Activated CD4-positive, alpha-beta T cell treated with anti-CD3 and anti-CD28 coated beads, Interleukin-2, amount 50 U/mL, for 48 hours (primary cell): ENCODE results near the gene TMEM200B.
"Not testable (repeated sequence)": the region's sequence is repeated elsewhere in the genome, so short reads cannot be mapped to it uniquely, and the experiment has no call there.

Experiments used
- DNase-seq, 2 experiments: peaks; one replicate each; pipeline ENCODE4 v3.0.0-alpha.2; 2020

The TMEM200B gene

DNA sequence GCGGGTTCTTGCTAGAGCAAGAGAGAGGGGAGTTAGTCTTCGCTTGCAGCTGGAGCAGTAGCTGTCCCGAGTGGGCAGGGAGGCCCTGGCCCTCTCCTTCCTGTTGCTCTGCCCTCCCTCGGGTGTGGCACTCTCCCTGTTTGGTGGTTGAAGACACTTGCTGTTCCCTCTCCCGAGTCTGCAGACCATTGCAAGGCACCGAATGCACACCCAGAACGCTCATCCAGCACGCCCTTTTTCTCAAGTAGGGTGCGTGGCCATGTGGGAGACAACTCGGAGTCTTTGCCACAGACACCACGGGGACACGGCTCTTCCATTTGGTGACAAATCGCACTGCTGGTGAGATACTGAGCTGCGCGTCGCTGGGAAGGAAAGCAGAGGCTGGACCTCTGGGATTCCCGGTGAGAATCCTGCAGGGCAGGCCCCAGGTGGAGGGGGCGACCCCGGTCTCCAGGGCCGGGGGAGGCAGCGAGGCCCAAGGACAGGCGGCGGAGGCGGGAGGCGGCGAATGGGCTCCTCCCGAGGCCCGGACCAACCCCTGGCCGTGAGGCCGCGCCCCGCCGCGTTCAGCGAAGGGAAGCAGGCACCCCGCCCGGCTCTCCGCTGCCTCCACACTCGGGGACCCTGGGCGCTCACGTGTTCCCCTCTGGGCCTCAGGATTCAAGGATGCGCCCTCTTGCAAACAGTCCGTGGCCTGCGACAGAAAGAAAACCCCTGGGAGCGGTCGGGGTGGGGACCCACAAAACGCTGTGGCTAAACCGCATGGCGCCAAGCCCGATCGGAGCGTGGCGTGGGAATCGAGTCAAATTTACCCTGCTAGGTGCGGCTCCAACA lies 10.4 kb upstream of the TMEM200B start:
- DNase-seq = no peak

DNA sequence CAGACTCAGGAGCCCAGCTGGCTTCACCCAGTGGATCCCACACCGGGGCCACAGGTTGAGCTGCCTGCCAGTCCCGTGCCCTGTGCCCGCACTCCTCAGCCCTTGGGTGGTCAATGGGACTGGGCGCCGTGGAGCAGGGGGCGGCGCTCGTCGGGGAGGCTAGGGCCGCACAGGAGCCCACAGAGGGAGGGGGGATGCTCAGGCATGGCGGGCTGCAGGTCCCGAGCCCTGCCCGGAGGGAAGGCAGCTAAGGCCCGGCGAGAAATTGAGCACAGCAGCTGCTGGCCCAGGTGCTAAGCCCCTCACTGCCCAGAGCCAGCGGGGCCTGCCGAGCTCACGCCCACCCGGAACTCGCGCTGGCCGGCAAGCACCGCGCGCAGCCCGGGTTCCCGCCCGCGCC lies 7.4 kb upstream of the TMEM200B start:
- DNase-seq = not testable (repeated sequence)

DNA sequence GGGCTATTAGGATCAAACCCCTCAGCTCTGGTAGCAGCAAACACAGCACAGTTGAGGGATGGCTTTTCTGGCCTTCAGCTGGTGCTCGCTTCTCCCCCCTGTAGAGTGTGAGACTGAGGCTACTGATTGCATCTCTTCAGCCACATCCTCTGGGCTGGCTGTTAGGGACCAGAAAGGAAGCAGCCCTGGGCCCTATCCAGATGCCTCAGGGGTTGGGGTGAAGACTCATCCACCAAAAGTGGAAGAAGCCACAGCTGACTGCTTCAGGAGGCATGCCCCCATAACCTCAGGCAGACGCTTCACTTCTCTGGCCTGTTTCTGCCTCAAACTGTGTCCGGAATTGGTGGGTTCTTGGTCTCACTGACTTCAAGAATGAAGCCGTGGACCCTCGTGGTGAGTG lies 6.2 kb upstream of the TMEM200B start:
- DNase-seq = no peak

DNA sequence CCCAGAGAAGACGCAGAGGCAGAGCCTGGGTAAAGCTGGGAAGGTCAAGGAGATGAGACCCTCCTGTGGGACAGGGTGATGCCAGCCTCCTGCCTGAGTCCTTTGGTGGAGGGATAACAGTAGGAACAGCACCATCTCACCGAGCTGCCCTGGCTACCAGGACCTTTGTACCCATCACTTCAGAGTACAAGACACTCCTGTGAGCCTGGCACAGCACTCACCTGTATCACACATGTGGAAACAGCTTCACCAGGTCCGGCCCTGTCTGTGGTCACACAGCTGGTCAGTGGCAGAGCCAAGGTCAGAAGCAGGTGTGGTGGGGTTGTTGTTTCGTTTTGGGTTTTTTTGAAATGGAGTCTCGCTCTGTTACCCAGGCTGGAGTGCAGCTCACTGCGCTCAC lies 5.0 kb upstream of the TMEM200B start:
- DNase-seq = no peak

DNA sequence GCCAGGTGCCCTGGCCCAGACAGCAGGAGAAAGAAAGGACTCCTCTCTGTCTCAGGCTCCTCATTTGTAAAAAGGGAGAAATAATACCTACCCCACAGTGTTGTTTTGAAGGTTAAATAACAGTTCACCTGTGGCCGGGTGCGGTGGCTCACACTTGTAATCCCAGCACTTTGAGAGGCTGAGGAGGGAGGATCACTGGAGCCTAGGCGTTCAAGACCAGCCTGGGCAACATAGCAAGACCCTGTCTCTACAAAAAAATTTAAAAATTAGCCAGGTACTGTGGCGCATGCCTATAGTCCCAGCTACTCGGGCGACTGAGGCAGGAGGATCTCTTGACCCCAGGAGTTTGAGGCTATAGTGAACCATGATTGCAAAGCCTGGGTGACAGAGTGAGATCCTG lies 2.5 kb upstream of the TMEM200B start:
- DNase-seq = no peak

DNA sequence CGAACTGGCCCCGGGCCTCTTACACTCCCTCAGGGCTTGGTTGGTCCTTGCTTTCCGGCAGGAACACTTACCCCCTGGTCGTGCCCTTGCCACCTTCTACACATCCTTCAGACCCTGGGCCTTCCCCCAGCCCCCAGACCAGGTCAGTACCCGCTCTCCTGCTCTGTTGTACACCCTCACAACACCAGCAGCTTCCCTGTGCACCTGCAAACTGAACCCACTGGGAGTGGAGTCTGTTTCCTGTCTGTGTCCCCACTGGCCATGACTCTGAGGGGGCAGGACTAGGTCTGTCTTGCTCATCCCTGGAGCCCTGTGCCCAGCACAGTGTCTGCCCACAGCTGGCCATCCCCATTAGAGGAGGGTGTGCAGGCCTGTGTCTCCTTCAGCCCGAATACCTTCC lies 2.1 kb upstream of the TMEM200B start:
- DNase-seq = no peak

DNA sequence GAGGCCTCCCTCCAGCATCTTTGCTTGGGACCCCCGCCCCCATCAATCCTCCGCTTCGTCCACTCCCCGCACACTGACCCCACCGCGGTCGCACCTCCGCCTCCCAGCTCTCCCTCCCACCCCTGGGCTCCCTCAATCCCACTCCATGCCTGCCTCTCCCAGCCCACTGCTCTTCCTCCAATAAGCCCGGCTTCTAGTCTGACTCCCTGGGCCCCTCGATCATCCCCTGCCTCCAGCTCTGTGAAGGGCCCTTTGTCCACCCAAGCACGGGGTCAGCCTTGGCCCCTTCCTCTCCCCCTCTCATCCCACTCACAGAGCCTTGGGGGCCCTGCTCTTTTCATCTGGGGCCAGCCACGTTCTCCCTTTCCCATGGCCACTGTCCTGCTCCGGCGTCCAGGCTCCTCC lies 1.5 kb upstream of the TMEM200B start:
- no peak for DNase-seq

DNA sequence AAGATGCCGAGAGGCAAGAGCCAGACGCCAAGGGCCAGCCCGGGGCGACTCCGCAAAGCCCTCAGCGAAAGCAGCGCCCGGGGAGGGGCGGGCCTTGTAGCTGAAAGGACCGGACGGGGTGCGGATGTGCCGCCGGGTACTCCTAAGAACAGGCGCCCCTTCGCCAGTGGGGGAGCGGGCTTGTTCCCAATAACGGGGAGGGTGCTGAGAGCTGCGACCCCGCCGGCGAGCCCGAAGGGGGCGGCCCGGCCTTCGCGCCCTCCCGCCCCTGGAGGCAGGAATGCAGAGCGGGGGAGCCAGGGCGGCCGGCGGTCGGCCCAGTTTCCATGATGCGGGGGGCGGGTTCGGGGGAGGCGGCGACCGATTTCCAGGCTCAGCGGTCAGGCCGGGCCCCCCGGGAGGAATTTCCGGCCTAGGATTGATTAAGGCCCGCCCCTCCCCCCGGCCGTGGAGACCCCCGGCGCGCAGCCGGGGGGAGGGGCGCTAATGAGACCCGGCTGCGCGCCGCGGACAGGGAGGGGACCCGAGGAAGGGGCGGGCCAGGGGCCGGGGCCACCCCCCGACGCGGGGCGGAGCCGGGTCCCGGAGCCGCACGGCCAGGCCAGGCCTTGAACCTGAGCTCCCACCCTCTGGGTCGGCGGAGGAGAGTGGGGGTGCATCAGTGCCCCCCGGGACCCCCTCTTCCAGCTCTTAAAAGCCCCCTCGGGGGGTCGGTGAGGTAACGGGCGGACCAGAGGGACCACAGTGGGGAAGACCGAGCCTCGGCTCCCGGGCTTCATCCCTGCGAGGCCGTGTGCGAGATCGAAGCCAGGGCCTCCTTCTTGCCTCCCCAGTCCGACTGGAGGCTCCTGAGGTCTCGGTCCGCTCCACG lies 898 bp upstream of the TMEM200B start:
- peak; percentile 75 to 81 for DNase-seq

DNA sequence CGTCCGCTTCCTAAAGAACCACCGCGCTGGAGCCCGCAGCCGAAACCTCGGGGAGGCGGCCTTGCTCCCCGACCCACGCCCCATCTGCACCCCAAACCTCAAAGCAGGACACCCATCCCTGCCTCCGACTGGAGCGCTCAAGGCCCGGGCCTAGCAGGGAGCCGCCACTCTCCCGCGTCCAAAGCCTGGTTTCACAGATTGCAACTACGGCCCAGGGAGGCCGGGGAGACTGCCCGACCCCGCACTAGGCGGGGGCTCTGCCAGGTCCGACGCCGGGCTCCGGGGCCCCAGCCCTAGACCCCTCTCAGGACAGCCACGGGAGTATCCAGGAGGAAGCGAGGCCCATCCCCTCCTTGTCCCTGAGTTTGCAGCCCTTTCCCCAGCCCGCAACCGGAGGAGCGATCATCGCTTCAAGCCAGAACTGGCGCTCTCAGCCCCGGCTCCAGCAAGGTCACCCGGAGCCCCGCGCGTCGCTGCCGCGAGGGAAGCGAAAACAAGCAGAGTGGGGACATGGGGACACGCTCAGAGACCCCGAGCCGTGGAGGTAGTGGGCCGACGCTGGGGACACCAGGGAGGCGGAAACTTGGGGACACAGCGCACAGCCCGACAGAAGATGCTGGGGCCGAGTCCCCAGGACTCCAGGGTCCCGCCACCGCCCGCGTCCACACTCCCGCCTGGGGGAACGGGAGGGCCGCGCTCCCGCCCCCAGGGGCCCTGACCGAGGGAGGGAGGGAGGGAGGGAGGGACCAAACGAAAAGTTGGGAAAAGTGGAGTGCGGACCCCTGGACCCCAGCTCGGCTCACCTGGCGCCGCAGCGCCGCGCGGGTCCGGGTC lies 433 bp downstream of the TMEM200B start:
- DNase-seq = peak; percentile 31 to 46

DNA sequence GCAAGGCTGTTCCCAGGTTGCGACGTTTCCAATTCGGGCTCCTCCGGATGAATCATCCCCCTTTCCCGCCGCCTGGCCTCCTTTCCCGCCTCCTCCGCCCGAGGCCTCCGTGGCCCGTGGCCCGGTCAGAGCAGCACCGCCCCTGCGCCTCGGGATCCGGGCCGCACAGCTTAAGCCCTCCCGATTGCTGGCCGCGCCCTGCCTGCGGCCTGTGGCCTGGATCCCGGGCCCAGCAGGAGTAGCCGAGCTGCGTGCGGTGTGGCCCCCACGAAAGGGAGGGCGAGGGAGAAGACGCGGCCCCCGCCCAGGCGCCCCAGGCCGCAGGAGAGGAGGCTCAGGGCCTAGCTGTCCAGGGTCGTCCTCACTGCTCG lies 1.0 kb downstream of the TMEM200B start:
- peak; percentile 26 to 28 for DNase-seq

DNA sequence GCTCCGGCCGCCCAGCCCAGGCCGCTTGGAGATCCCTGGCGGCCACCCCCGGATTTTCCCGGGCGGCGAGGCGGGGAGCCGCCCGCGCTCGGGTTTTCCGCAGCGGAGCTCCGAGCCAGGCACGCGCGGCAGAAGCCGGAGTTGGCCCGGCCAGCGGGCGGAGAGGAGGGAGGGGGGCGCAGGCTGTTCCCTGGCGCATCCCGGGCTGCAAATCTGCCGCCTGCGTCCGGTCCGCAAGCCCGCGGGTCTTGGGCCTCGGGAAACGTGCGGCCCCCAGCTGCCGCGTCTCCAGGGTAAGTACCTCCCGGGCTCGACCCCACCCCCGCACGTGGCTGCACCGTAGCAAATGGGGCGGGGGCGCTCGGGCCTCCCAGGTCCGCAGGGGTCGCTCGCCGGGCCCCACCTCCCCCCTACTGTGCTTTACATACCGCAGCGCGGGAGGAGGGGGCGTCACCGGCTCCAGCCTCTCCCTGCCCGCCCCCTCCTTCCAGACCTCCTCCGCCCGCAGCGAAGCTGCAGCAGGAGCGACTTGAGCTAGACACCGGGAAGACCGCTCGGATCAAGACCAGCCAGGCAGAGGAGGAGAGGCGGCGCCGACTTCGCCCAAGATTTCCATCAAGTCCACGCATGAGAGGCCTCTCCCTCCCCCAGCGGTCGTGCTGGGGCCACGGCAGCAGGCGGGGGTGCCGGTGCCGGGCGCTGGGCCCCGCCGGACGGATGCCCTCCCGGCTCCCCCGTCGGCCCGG lies 1.6 kb downstream of the TMEM200B start:
- peak; percentile 17 to 24 for DNase-seq

DNA sequence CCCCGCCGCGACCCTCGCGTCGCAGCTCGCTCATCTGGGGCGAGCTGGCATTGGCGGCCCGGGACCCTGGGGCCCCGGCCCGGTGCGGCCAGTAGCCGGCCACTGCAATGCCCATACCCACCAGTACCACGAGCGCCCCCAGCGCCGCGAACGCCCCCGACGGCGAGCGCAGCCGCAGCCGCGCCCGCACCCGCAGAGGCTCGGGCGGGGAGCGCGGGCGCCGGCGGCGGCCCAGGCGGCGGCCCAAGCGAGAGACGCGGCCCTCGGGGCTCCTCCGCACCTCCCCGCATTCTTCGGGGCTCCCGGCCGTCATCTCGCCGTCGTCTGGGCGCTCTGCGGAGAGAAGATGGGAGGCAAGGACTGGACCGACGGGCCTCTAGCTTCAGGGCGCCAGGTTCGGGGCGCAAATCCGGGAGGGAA lies 2.2 kb downstream of the TMEM200B start:
- peak in 1 of 2 experiments; percentile 13 for DNase-seq

DNA sequence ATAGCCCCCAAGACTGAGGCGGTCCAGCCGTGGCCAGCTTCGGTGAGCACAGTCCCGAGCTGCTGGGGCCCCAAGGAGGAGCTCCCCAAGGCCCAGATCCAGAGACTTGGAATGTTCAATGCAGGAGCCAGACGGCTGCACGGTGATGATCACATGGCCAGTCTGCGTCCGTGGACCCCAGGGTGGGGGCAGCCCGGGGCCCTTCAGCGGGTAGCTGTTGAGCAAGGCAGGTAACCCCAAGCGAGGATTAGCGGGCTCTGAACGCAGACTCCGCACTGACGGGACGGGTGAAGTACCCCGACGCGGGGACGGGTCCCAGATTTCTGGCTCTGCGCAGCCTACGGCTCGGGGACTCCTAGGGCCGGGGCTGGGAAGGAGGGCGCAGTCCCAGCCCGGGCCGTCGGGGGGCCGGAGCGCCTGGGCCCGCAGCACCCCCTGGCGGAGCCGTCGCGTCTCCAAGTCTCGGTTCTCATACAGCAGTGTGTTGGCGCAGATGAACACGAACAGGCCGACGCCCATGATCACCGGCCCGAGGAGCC lies 2.7 kb downstream of the TMEM200B start:
- DNase-seq = peak; percentile 72 to 77

DNA sequence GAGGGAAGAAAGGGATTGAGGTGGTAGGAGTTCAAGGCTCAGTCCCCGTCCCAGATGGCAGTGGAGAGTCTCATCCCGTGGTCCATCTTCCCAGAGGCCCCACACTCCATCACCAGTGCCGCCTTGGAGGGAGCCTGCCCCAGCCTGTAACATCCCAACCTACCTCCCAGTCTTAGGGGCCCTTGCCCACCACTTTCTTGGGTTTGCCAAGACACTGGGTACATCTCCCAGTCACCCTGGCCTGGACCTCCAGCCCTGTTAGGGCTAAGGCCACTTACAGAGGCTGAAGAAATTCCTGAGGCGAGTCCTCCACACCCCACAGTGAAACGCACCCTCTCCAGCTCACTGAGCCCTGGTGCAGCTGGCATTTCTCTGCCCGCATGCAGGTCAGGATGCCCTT lies 3.3 kb downstream of the TMEM200B start:
- no peak for DNase-seq

DNA sequence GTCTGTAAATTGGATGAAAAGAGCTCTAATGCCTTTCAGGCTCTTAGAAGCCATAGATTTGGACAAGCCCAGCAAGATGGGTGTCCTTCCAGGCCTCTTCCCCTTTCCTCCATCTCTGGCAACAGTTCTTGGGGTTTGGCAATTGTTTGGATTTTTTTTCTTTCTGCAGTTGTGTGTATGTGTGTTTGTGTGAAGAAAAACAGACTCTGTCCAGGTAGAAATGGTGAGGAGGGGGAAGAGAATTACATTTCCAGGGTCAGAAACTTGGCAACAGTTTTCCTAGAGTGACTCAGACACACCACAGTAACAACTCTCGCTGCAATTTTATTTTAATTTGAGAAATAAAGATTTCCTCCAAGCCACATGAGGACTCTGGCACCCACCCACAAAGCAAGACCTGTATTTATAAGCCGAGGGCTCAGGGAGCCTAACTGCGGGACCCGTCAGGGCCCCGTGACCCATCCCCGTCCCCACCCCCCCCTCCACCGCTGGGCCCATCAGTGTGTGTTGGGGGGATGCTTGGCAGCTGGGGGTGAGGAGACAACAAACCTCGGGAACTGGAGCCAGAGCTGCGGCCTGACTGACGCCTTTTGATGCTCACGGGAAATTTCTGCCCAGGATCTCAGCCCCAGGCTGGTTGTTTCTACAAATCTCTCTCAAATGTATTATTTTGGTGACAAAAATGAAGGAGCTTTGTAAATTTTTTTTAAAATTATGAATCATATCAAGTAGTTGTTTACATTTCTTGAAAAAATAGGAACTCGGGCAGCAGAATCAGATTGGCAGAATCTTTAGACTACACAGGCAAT lies 4.4 kb downstream of the TMEM200B start:
- no peak for DNase-seq

DNA sequence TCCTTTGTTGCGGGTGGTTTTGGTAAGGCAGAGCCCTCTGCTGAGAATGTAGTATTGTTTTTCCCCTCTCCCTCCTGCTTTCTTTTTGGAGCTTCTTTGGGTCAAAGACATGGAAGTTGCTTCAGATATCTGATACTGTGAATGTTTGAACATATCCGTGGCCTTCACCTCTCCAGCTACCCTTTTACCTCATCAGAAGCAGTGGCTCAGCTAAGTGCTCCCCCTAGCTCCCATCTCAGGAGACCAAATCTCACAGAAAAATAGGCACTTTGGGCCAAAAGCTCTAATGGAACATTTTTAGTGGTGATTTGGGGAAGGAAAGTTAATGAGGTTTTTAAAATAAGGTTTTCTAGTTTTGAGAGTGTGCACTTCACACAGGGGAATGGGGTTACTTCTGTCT lies 6.3 kb downstream of the TMEM200B start:
- DNase-seq = no peak

DNA sequence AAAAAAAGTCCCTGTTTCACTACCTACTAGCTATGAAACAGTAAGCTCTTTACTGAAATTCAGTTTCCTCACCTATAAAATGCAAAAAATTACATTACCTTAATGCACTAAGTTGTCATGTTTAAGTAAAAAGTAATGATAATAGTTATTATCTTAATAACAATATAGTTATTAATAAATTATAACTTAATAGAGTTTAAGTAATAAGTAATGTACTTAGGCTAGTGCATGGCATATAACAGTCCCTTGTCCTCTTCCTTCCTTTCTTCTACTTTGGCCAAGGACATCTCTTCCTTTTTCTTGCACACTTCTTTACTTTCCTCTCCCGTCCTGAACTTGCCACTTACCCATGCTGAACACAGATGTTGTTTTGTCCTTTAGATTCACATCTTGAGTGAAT lies 9.0 kb downstream of the TMEM200B start:
- DNase-seq = no peak

DNA sequence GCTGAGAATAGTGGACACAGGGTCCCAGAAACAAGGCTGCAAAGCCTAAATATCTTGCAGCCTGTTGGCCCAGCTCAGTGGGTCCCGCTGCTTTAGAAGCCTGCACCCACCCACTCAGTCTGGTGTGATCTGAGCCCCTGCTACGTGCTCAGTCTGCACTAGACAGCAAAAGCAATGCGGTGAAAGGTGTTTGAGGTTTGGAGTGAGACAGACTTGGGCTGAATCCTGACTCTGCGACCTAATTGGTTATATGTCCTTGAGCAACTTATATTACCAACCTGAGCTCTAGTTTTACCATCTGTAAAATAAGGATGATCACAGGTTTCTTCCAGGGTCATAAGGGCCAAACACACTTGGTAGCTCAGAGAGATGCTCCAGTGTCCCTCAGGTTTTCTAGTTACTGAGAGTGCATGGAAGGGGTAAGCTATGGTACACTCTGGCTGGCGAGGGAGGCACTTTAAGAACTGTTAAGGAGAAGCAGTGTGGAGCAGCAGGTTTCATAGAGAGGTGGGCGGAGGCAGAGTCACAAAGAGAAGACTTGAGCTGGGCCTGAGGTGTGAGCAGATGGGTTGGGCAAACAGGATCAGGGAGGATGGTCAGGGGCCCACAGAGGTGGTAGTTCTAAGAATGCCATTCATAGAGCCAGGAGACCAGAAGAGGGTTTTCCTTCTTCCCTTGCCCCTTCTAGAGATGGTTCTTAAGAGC lies 10.1 kb downstream of the TMEM200B start:
- no peak for DNase-seq

DNA sequence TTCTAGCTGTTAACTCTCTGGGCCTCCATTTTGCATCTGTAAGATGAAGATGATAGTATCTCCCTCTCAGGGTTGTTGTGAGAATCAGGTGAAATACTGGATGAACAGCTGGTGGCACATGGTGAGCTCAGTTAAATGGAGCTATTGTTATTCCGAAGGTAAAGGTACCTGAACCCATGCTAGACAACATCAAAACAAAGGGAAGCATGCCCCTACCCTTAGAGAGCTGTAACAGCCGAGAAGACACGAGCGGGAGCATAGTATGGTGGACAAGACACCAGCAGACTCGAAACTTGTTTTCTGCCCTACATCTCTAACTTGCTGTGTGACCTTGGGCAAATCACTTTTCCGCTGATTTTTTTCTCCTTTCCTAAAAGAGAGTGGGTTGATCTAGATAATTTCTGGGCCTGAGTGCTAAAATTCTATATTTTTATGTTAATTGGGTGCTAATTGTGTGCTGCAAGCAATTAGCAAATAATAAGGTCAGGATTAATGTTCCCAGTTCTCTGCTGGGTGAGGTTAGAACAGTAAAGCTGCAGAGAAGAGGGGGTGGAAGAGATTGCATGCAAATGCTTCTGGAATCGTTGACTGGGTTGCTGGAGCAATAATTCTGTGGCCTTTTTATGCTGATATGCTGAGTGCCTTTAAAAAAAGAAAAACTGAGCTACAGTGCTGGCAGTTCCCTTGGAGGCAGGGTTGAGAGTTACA lies 10.8 kb downstream of the TMEM200B start:
- no peak for DNase-seq

DNA sequence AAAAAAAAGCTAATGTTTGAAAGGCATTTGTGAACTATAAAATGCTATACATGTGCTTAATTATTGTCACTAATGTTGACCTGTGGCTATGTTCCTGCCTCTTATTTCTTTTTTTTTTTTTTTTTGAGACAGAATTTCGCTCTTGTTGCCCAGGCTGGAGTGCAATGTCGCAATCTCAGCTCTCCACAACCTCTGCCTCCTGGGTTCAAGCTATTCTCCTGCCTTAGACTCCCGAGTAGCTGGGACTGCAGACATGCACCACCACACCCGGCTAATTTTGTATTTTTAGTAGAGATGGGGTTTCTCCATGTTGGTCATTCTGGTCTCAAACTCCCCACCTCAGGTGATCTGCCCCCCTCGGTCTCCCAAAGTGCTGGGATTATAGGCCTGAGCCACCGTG lies 15.7 kb downstream of the TMEM200B start:
- not testable (repeated sequence) for DNase-seq
